K562 (cell line): ENCODE results near the gene TEX54. TPM values are rescaled to one million over a fixed set of nuclear protein-coding genes. Genes with fewer than 3 reads are reported as not detected.

Experiments used
- ARID2 ChIP-seq: fragments of 450-650 bp; IDR thresholded peaks from 2 replicates; pipeline ENCODE4 v1.6.1; 2017; ENCODE audit warnings: antibody characterized with exemption, mild to moderate bottlenecking
- GATAD2B ChIP-seq: fragments of 450-650 bp; IDR thresholded peaks from 2 replicates; pipeline ENCODE4 v1.6.1; 2017; ENCODE audit warnings: mild to moderate bottlenecking, borderline replicate concordance
- GTF2F1 ChIP-seq: IDR thresholded peaks from 2 replicates; pipeline ENCODE4 v1.6.1; 2011; ENCODE audit warnings: low read depth, low read length, improper control_type of control experiment
- HDAC3 ChIP-seq: fragments of 450-650 bp; IDR thresholded peaks from 2 replicates; pipeline ENCODE4 v1.6.1; 2018; ENCODE audit warnings: borderline replicate concordance, mild to moderate bottlenecking, moderate library complexity; ENCODE audit not compliant: partially characterized antibody
- JUND ChIP-seq, 2 experiments: IDR thresholded peaks; 2 replicates in 1 of 2; 3 replicates in 1 of 2; pipeline ENCODE4 v1.6.1; 2011; ENCODE audit warnings: borderline replicate concordance in 2 of 2, low read depth in 2 of 2, low read length in 2 of 2, improper control_type of control experiment in 1 of 2, missing biosample characterization in 1 of 2, missing genetic modification characterization in 1 of 2, missing genetic modification reagents in 1 of 2
- NCOR1 ChIP-seq: fragments of 450-650 bp; IDR thresholded peaks from 2 replicates; pipeline ENCODE4 v1.6.1; 2016; ENCODE audit warnings: mild to moderate bottlenecking, moderate library complexity
- NFXL1 ChIP-seq: fragments of 450-650 bp; formaldehyde crosslinking; IDR thresholded peaks from 2 replicates; pipeline ENCODE4 v1.4.0; 2021; ENCODE audit warnings: mild to moderate bottlenecking
- NR3C1 ChIP-seq: sonication (generic); formaldehyde crosslinking; IDR thresholded peaks from 2 replicates; pipeline ENCODE4 v1.8.1; 2022; ENCODE audit warnings: missing genetic modification reagents
- PHF20 ChIP-seq: fragments of 450-650 bp; IDR thresholded peaks from 2 replicates; pipeline ENCODE4 v1.6.1; 2018; ENCODE audit not compliant: partially characterized antibody
- SMAD3 ChIP-seq: fragments of 450-650 bp; formaldehyde crosslinking; conservative IDR thresholded peaks from 2 replicates; pipeline ENCODE4 v1.4.0; 2020; ENCODE audit warnings: mild to moderate bottlenecking
- TCFL5 ChIP-seq: fragments of 250-450 bp; sonication (Bioruptor Pico); conservative IDR thresholded peaks from 2 replicates; pipeline ENCODE4 v1.6.1; 2021; ENCODE audit warnings: mild to moderate bottlenecking, moderate library complexity, matching md5 sums
- XRCC4 ChIP-seq: IDR thresholded peaks from one replicate; pipeline ENCODE4 v1.6.1; 2011; ENCODE audit not compliant: insufficient read depth, insufficient read length; ENCODE audit errors: extremely low read depth
- ZNF175 ChIP-seq: fragments of 200-800 bp; sonication (Bioruptor generic); IDR thresholded peaks from 2 replicates; pipeline ENCODE4 v1.6.1; 2016; ENCODE audit warnings: low read depth, mild to moderate bottlenecking, missing genetic modification characterization, missing compliant biosample characterization
- ZSCAN32 ChIP-seq: fragments of 450-650 bp; formaldehyde crosslinking; IDR thresholded peaks from 2 replicates; pipeline ENCODE4 v1.4.0; 2020; ENCODE audit warnings: mild to moderate bottlenecking, moderate library complexity
- polyA plus RNA-seq, 8 experiments: library from polyadenylated mRNA; depleted of rRNA in 4 of 8; stranded (reverse) in 5 of 8; unstranded in 3 of 8; fragments of >200 nt; fragmentation: Nextera tagmentation in 2 of 8; fragmentation: Illumina TruSeq in 1 of 8; extraction: Ambion mirVana in 2 of 8; extraction: Trizol in 1 of 8; gene quantifications; 2 replicates each; pipeline versions ENCODE4 v1.2.1 to v1.2.3, GENCODE V29; 2011 to 2014; ENCODE audit warnings: inconsistent platforms in 1 of 8, missing spikeins in 1 of 8
- total RNA-seq, 7 experiments: library from RNA; depleted of rRNA in 6 of 7; stranded (reverse); fragments of >200 nt in 6 of 7; fragmentation: Illumina TruSeq in 2 of 7; extraction: Trizol in 2 of 7; gene quantifications; 2 replicates each; pipeline versions ENCODE4 v1.2.1 to v1.2.3, GENCODE V29; 2011 to 2021; ENCODE audit warnings: low replicate concordance in 1 of 7
- TF ChIP-seq, protein P1 (sequence below): fragments of 450-650 bp; formaldehyde crosslinking; IDR thresholded peaks from 2 replicates; pipeline ENCODE4 v1.4.0; 2020; ENCODE audit warnings: mild to moderate bottlenecking, moderate library complexity
- TF ChIP-seq, protein P2 (sequence below): IDR thresholded peaks from 2 replicates; pipeline ENCODE4 v1.6.1; 2016; ENCODE audit warnings: missing genetic modification characterization, missing compliant biosample characterization
- TF ChIP-seq, protein P3 (sequence below), 2 experiments: fragments of 450-650 bp in 1 of 2; sonication (generic) in 1 of 2; formaldehyde crosslinking in 1 of 2; IDR thresholded peaks in 1 of 2; conservative IDR thresholded peaks in 1 of 2; 2 replicates each; pipeline versions ENCODE4 v1.6.1 to v1.8.1; 2016 to 2023; ENCODE audit warnings: mild to moderate bottlenecking in 2 of 2, moderate library complexity in 2 of 2, inconsistent platforms in 1 of 2, missing genetic modification reagents in 1 of 2
- TF ChIP-seq, protein P4 (sequence below): fragments of 250-450 bp; sonication (Bioruptor Pico); IDR thresholded peaks from 2 replicates; pipeline ENCODE4 v1.5.1; 2021; ENCODE audit warnings: mild to moderate bottlenecking

The TEX54 gene
- total and polyA plus RNA-seq, 9 of the 15 experiments (the other 6 are each of a cell fraction or from before 2014, with no cell fraction given) = not detected

DNA sequence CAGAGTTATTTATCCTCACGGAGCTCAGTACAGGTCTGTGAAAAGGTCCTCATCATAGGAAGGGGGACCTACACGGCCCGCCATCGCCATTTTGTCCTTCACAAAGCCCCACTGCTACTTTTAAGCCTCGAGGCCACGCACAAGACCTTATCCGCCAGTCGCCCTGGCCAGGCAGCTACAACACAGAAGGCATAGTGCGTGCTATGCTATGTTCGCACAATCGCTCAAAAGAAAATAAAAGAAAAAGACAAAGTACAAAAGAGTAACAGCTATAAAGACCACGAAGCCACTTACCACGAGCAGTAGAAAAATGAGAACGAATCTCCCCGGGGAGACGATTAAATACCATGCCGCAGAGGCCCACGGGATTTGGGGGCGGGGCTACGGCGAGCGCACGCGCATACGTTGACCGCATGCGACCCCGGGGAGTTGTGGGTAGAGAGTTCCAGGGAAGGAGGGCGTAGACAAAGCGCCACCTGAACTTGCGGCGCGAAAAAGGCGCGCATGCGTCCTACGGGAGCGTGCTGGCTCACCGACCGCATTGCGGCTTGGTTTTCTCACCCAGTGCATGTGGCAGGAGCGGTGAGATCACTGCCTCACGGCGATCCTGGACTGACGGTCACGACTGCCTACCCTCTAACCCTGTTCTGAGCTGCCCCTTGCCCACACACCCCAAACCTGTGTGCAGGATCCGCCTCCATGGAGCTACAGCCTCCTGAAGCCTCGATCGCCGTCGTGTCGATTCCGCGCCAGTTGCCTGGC is 23.1 kb upstream of the TEX54 start (continued):
- TF ChIP-seq NR3C1 (no peak; the same call in 1 of the 2 replicates), NCOR1 (peak; percentile 86), HDAC3 (peak; percentile 66), ZSCAN32 (CRISPR knock-in tag) (no peak; the same call in 1 of the 2 replicates), NFXL1 (CRISPR knock-in tag) (no peak), GATAD2B (no peak), JUND (IDR thresholded peaks at IDR 0.05; ENCODE audit: borderline replicate concordance, low read depth, low read length) (peak; percentile 83), JUND (tag; IDR thresholded peaks at IDR 0.05; ENCODE audit: borderline replicate concordance, low read depth, low read length) (peak; percentile 86; the same call in 2 of the 3 replicates), ZNF175 (CRISPR knock-in tag) (no peak), ARID2 (no peak), PHF20 (peak; percentile 62), GTF2F1 (peak; percentile 97), TCFL5 (CRISPR knock-in tag) (no peak), SMAD3 (CRISPR knock-in tag) (peak; percentile 66; the same call in 1 of the 2 replicates), XRCC4 (no peak)
- TF ChIP-seq, protein P1, sequence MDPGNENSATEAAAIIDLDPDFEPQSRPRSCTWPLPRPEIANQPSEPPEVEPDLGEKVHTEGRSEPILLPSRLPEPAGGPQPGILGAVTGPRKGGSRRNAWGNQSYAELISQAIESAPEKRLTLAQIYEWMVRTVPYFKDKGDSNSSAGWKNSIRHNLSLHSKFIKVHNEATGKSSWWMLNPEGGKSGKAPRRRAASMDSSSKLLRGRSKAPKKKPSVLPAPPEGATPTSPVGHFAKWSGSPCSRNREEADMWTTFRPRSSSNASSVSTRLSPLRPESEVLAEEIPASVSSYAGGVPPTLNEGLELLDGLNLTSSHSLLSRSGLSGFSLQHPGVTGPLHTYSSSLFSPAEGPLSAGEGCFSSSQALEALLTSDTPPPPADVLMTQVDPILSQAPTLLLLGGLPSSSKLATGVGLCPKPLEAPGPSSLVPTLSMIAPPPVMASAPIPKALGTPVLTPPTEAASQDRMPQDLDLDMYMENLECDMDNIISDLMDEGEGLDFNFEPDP (CRISPR knock-in tag) = no peak
- TF ChIP-seq, protein P2, sequence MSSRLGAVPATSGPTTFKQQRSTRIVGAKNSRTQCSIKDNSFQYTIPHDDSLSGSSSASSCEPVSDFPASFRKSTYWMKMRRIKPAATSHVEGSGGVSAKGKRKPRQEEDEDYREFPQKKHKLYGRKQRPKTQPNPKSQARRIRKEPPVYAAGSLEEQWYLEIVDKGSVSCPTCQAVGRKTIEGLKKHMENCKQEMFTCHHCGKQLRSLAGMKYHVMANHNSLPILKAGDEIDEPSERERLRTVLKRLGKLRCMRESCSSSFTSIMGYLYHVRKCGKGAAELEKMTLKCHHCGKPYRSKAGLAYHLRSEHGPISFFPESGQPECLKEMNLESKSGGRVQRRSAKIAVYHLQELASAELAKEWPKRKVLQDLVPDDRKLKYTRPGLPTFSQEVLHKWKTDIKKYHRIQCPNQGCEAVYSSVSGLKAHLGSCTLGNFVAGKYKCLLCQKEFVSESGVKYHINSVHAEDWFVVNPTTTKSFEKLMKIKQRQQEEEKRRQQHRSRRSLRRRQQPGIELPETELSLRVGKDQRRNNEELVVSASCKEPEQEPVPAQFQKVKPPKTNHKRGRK (tag) = no peak
- TF ChIP-seq, protein P3, sequence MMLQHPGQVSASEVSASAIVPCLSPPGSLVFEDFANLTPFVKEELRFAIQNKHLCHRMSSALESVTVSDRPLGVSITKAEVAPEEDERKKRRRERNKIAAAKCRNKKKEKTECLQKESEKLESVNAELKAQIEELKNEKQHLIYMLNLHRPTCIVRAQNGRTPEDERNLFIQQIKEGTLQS (IDR thresholded peaks at IDR 0.05) = peak; percentile 91
- TF ChIP-seq, protein P3 (CRISPR knock-in tag; conservative IDR thresholded peaks at IDR 0.05) = no peak; the same call in 1 of the 2 replicates
- TF ChIP-seq, protein P4, sequence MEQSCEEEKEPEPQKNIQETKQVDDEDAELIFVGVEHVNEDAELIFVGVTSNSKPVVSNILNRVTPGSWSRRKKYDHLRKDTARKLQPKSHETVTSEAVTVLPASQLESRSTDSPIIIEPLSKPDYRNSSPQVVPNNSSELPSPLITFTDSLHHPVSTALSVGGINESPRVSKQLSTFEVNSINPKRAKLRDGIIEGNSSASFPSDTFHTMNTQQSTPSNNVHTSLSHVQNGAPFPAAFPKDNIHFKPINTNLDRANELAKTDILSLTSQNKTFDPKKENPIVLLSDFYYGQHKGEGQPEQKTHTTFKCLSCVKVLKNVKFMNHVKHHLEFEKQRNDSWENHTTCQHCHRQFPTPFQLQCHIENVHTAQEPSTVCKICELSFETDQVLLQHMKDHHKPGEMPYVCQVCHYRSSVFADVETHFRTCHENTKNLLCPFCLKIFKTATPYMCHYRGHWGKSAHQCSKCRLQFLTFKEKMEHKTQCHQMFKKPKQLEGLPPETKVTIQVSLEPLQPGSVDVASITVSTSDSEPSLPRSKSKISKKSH (CRISPR knock-in tag) = no peak
